ENCODE results near the gene IFI6.
"Not testable (repeated sequence)": the region's sequence is repeated elsewhere in the genome, so short reads cannot be mapped to it uniquely, and the experiment has no call there.

Gene IFI6

DNA sequence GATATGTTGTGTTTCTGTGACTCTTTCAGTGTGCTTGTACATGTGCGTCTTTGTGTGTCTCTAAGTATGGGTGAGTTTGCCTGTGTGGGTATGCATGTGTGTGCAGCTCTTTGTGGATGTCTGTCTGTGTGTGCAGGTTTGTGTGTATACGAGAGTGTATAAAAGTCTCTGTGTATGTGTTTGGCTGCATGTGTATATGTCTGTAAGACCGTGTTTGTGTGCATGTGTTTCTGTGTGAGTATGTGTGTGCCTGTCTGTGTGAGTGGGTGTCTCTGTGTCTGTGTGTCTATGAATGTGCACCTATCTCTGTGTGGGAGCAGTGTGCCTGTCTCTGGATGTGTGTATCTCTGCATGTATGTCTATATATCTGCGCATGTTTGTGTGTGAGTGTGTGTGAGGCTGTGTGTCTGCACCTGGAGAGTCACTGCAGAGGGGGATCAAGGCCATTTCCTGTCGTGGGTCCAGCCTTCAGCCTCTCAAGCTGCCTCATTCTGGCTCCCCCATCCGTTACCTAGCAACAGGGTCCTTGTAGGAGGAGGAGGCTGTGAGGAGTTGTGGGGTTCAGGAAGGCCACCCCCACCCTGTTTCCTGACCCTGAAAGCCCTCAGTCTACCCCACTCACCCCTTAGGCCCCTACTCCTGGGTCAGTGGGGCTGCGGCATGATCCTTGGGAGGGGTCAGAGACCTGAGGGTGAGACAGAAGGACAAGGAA lies 47.4 kb downstream of the IFI6 start:
- Histone ChIP-seq H3K4me1 (ENCODE audit: control insufficient read depth, insufficient read depth, low read length) (peaks cover 14% of the 10 kb centered on the region), H3K9me3 (ENCODE audit: control insufficient read depth, insufficient read depth, low read length) (no peaks in the 10 kb centered on the region), H3K9ac (ENCODE audit: low read depth, low read length) (no peak overlapping the region), H3K4me3 (ENCODE audit: low read depth, low read length) (no peak overlapping the region), H3K27ac (ENCODE audit: low read depth, low read length) (no peak overlapping the region), H3K27me3 (ENCODE audit: control insufficient read depth, insufficient read depth, low read length) (peaks cover 3% of the 10 kb centered on the region; the same call in 1 of the 2 replicates), H3K36me3 (ENCODE audit: control insufficient read depth, insufficient read depth, low read length) (no peaks in the 10 kb centered on the region)

- Histone ChIP-seq H3K9ac (ENCODE audit: low read depth, low read length) (no peak overlapping the region), H3K4me1 (ENCODE audit: control insufficient read depth, insufficient read depth, low read length) (peaks cover 7% of the 10 kb centered on the region; the same call in 1 of the 2 replicates), H3K27me3 (ENCODE audit: control insufficient read depth, insufficient read depth, low read length) (peaks cover under 1% of the 10 kb centered on the region; the same call in 1 of the 2 replicates)
Observed at GRCh38 chr1:27623327-27624212, 48.4 kb downstream of the IFI6 start.

DNA sequence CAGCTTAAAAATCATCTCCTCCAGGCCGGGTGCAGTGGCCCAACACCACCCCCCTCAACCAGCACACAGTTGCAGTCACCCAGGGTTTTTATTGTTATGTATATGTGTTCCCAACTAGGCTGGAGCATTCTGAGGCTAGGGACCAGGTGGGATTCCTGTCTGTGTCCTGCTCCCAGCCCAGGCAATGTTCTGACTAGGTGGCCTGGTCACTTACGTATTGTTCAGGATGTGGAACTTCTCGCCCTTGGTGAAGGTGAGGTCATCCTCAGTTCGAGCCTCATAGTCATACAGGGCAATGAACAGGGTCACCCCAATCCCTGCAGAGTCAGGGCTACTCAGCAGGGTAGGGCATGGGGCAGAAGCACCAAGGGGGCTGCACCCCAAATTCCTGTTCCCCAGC lies 49.2 kb downstream of the IFI6 start:
- no peak overlapping the region for H3K9ac ChIP-seq (ENCODE audit: low read depth, low read length)
- H3K4me3 ChIP-seq (ENCODE audit: low read depth, low read length), result no peak overlapping the region
- H3K27ac ChIP-seq (ENCODE audit: low read depth, low read length), result no peak overlapping the region
- no peaks in the 10 kb centered on the region for H3K36me3 ChIP-seq (ENCODE audit: control insufficient read depth, insufficient read depth, low read length)
- H3K27me3 ChIP-seq (ENCODE audit: control insufficient read depth, insufficient read depth, low read length), result no peaks in the 10 kb centered on the region
- no peaks in the 10 kb centered on the region for H3K9me3 ChIP-seq (ENCODE audit: control insufficient read depth, insufficient read depth, low read length)
- peaks cover 7% of the 10 kb centered on the region; the same call in 1 of the 2 replicates for H3K4me1 ChIP-seq (ENCODE audit: control insufficient read depth, insufficient read depth, low read length)

More at GRCh38 chr1:27623327-27624212, 48.4 kb downstream of the IFI6 start:
- no peaks in the 10 kb centered on the region for H3K9me3 ChIP-seq (ENCODE audit: control insufficient read depth, insufficient read depth, low read length)
- no peak overlapping the region for H3K4me3 ChIP-seq (ENCODE audit: low read depth, low read length)
- H3K27ac ChIP-seq (ENCODE audit: low read depth, low read length), result no peak overlapping the region
- H3K36me3 ChIP-seq (ENCODE audit: control insufficient read depth, insufficient read depth, low read length), result no peaks in the 10 kb centered on the region

DNA sequence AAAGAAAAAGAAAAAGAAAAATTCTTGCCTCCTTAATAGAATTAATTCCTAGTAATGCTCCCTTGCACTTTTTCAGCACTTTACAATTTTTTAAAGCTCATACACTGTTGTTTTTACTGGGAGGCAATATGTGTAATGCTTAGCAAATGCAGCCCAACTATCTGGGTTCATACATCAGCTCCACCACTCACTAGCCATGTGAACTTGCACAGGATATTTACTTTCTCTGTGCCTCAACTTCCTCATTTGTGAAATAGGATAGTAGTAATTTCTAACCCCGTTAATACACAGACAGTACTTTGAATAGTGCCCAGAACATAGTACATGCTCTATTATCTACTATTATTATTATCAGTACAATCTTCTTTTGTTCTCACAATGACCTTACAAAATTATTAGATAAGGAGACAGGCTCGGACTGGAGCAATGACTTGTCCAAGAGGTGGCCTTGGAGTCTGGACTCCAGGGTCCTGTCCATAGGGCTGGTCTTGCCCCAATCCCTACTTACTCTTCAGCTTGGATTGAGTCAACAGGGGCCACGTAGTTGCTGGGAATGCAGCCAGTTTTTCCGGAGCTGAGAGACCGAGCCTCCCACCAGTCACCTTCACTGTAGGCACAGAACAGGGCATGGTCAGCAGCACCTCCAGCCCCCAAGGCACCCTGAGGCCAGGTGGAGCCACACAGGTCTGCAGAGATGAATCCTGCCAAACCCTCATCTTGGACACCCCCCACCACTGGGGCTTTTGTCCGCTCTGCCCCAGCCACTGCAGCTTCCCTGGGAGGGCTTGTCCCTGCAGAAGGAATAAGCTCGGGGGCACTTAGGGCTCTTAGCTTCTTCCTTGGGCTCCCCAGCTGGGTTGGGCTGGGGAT lies 50.7 kb downstream of the IFI6 start:
- Histone ChIP-seq H3K27ac (ENCODE audit: low read depth, low read length) (no peak overlapping the region), H3K9me3 (ENCODE audit: control insufficient read depth, insufficient read depth, low read length) (no peaks in the 10 kb centered on the region), H3K4me3 (ENCODE audit: low read depth, low read length) (no peak overlapping the region), H3K36me3 (ENCODE audit: control insufficient read depth, insufficient read depth, low read length) (no peaks in the 10 kb centered on the region), H3K4me1 (ENCODE audit: control insufficient read depth, insufficient read depth, low read length) (peaks cover 11% of the 10 kb centered on the region; the same call in 1 of the 2 replicates), H3K9ac (ENCODE audit: low read depth, low read length) (no peak overlapping the region), H3K27me3 (ENCODE audit: control insufficient read depth, insufficient read depth, low read length) (no peaks in the 10 kb centered on the region)

DNA sequence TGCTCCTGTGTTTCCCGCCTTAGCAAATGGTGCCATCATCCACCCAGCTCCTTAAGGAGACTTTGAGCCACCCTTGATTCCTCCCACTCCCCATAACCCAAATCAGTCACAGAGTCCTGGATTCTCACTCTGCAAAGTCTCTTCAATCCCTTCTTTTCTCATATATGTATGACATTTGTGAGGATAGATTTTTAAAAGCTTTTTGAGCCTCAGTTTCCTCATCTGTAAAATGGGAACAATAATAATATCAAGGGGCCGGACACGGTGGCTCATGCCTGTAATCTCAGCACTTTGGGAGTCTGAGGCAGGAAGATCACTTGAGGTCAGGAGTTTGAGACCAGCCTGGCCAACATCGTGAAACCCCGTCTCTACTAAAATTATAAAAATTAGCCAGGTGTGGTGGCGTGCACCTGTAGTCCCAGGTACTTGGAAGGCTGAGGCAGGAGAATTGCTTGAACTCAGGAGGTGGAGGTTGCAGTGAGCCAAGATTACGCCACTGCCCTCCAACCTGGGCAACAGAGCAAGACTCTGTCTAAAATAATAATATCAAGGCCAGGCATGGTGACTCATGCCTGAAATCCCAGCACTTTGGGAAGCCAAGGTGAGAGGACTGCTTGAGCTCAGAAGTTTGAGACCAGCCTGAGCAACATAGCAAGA lies 52.1 kb downstream of the IFI6 start:
- H3K4me1 ChIP-seq (ENCODE audit: control insufficient read depth, insufficient read depth, low read length), result peaks cover 11% of the 10 kb centered on the region; the same call in 1 of the 2 replicates
- H3K27me3 ChIP-seq (ENCODE audit: control insufficient read depth, insufficient read depth, low read length); H3K36me3 ChIP-seq (ENCODE audit: control insufficient read depth, insufficient read depth, low read length); H3K27ac ChIP-seq (ENCODE audit: low read depth, low read length); H3K4me3 ChIP-seq (ENCODE audit: low read depth, low read length); H3K9ac ChIP-seq (ENCODE audit: low read depth, low read length); H3K9me3 ChIP-seq (ENCODE audit: control insufficient read depth, insufficient read depth, low read length): not testable (repeated sequence)

DNA sequence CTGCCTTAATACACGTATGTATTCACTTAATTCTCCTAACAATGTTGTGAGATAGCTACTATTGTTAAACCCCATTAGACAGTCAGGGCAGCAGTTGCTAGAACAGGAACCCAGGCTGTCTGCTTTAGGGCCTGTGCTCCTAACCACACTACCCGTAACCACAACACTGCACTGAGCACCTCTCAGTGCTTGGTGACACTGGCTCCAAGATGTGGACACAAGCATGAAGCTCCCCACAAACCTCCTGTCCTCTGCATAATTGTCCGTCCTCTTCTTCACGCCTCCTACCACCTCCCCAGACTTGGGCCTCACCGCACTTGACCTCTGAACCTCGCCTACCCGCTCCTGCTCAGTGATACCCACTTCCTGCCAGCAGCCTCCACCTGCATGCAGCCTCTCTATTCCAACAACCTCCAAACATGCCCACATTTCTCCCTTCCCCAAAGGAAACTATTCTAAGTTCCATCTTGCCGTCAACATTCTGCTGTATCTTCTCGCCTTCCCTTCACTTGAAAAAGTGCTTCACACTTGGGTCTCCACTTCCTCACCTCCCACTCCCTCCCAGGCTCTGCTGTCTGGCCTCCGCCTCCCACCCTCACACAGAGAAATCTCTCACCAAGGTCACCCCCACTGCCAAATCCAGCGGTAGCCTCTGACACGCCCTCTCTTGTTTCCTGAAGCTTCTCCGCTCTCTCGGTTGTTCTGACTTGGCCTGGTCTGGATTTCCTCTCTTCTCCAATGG lies 53.5 kb downstream of the IFI6 start:
- no peaks in the 10 kb centered on the region for H3K36me3 ChIP-seq (ENCODE audit: control insufficient read depth, insufficient read depth, low read length)

GRCh38 chr1:27617420-27617819 lies 54.6 kb downstream of the IFI6 start:
- Histone ChIP-seq H3K27ac (ENCODE audit: low read depth, low read length) (no peak overlapping the region), H3K27me3 (ENCODE audit: control insufficient read depth, insufficient read depth, low read length) (peaks cover 8% of the 10 kb centered on the region), H3K9me3 (ENCODE audit: control insufficient read depth, insufficient read depth, low read length) (no peaks in the 10 kb centered on the region), H3K36me3 (ENCODE audit: control insufficient read depth, insufficient read depth, low read length) (no peaks in the 10 kb centered on the region), H3K4me1 (ENCODE audit: control insufficient read depth, insufficient read depth, low read length) (0 out of 2 replicates have a peak, but pooled peaks cover 4% of the 10 kb centered on the region), H3K4me3 (ENCODE audit: low read depth, low read length) (no peak overlapping the region), H3K9ac (ENCODE audit: low read depth, low read length) (no peak overlapping the region)

More for the DNA sequence above, 53.5 kb downstream of the IFI6 start:
- H3K4me1 ChIP-seq (ENCODE audit: control insufficient read depth, insufficient read depth, low read length), result peaks cover 11% of the 10 kb centered on the region; the same call in 1 of the 2 replicates
- peaks cover 8% of the 10 kb centered on the region for H3K27me3 ChIP-seq (ENCODE audit: control insufficient read depth, insufficient read depth, low read length)
- H3K27ac ChIP-seq (ENCODE audit: low read depth, low read length), result no peak overlapping the region
- no peak overlapping the region for H3K4me3 ChIP-seq (ENCODE audit: low read depth, low read length)
- no peaks in the 10 kb centered on the region for H3K9me3 ChIP-seq (ENCODE audit: control insufficient read depth, insufficient read depth, low read length)
- H3K9ac ChIP-seq (ENCODE audit: low read depth, low read length), result no peak overlapping the region

GRCh38 chr1:27616441-27616840 lies 55.6 kb downstream of the IFI6 start:
- H3K9ac ChIP-seq (ENCODE audit: low read depth, low read length), result no peak overlapping the region
- H3K27ac ChIP-seq (ENCODE audit: low read depth, low read length), result no peak overlapping the region
- H3K36me3 ChIP-seq (ENCODE audit: control insufficient read depth, insufficient read depth, low read length), result no peaks in the 10 kb centered on the region
- peaks cover 8% of the 10 kb centered on the region for H3K27me3 ChIP-seq (ENCODE audit: control insufficient read depth, insufficient read depth, low read length)
- no peak overlapping the region for H3K4me3 ChIP-seq (ENCODE audit: low read depth, low read length)
- H3K9me3 ChIP-seq (ENCODE audit: control insufficient read depth, insufficient read depth, low read length), result no peaks in the 10 kb centered on the region
- 0 out of 2 replicates have a peak, but pooled peaks cover 4% of the 10 kb centered on the region for H3K4me1 ChIP-seq (ENCODE audit: control insufficient read depth, insufficient read depth, low read length)
